Neural cell (in vitro differentiated cells): Measurements from ENCODE around the gene RAI1. TPM values are rescaled to one million over a fixed set of nuclear protein-coding genes. Genes with fewer than 3 reads are reported as not detected.

Experiments used
- H2AFZ ChIP-seq: fragments of 200-600, 300-800 bp; sonication (generic), shearing (Covaris generic); 2 replicates; pipeline ENCODE4 v1.6.0; 2014; ENCODE audit warnings: low read depth, mild to moderate bottlenecking, antibody characterized with exemption, low read length, moderate library complexity
- H3F3A ChIP-seq: fragments of 200-600 bp; shearing (Covaris generic); 2 replicates; pipeline ENCODE4 v1.6.1; 2016; ENCODE audit warnings: mild to moderate bottlenecking, moderate library complexity, mixed read lengths, antibody characterized with exemption, low read length; ENCODE audit not compliant: insufficient read depth, poor library complexity, severe bottlenecking
- H3K27ac ChIP-seq: fragments of 200-600, 300-800 bp; sonication (generic), shearing (Covaris generic); 2 replicates; pipeline ENCODE4 v1.5.1; 2014; ENCODE audit warnings: mild to moderate bottlenecking, low read length, moderate library complexity
- H3K27me3 ChIP-seq: fragments of 300-800, 200-600 bp; sonication (generic), shearing (Covaris generic); 2 replicates; pipeline ENCODE4 v1.6.0; 2014; ENCODE audit warnings: mild to moderate bottlenecking, low read depth, low read length, moderate library complexity; ENCODE audit not compliant: insufficient read depth
- H3K36me3 ChIP-seq: fragments of 300-800, 200-600 bp; sonication (generic), shearing (Covaris generic); 2 replicates; pipeline ENCODE4 v1.5.1; 2014; ENCODE audit warnings: mild to moderate bottlenecking, antibody characterized with exemption, low read length, moderate library complexity; ENCODE audit not compliant: insufficient read depth
- H3K4me2 ChIP-seq: fragments of 300-800, 200-600 bp; sonication (generic), shearing (Covaris generic); 2 replicates; pipeline ENCODE4 v1.6.0; 2014; ENCODE audit warnings: mild to moderate bottlenecking, low read length
- H3K4me3 ChIP-seq: fragments of 300-800, 200-600 bp; sonication (generic), shearing (Covaris generic); 2 replicates; pipeline ENCODE4 v1.5.1; 2014; ENCODE audit warnings: mild to moderate bottlenecking, low read length, moderate library complexity
- H3K79me2 ChIP-seq: fragments of 200-600 bp; shearing (Covaris generic); replicated peaks from 2 replicates; pipeline ENCODE4 v1.6.0; 2014; ENCODE audit warnings: mild to moderate bottlenecking, low read length, moderate library complexity; ENCODE audit not compliant: insufficient read depth
- H3K9ac ChIP-seq: fragments of 300-800, 200-600 bp; sonication (generic), shearing (Covaris generic); 2 replicates; pipeline ENCODE4 v1.6.1; 2016; ENCODE audit warnings: mild to moderate bottlenecking, low read length, mixed read lengths
- H3K9me2 ChIP-seq: fragments of 200-600 bp; shearing (Covaris generic); 2 replicates; pipeline ENCODE4 v1.6.1; 2016; ENCODE audit warnings: mild to moderate bottlenecking, low read length, mixed read lengths; ENCODE audit not compliant: insufficient read depth
- H3K9me3 ChIP-seq: fragments of 200-600, 300-800 bp; sonication (generic), shearing (Covaris generic); 2 replicates; pipeline ENCODE4 v1.6.1; 2016; ENCODE audit warnings: mild to moderate bottlenecking, mixed run types, low read length, moderate library complexity, mixed read lengths
- H4K20me1 ChIP-seq: fragments of 200-600 bp; shearing (Covaris generic); 2 replicates; pipeline ENCODE4 v1.6.1; 2016; ENCODE audit warnings: mild to moderate bottlenecking, mixed run types; ENCODE audit not compliant: insufficient read depth
- CTCF ChIP-seq: fragments of 450-650 bp; IDR thresholded peaks from 2 replicates; pipeline ENCODE4 v1.5.1; 2014; ENCODE audit warnings: antibody characterized with exemption, mild to moderate bottlenecking, moderate library complexity; ENCODE audit not compliant: poor library complexity, severe bottlenecking
- EP300 ChIP-seq: fragments of 450-650 bp; conservative IDR thresholded peaks from 2 replicates; pipeline ENCODE4 v1.6.1; 2014; ENCODE audit warnings: antibody characterized with exemption, mild to moderate bottlenecking, moderate library complexity; ENCODE audit not compliant: poor library complexity, severe bottlenecking
- EZH2 ChIP-seq: fragments of 200-600, 300-800 bp; shearing (Covaris generic), sonication (generic); IDR thresholded peaks from 2 replicates; pipeline ENCODE4 v1.6.1; 2014; ENCODE audit warnings: antibody characterized with exemption, low read length, borderline replicate concordance, mild to moderate bottlenecking; ENCODE audit not compliant: insufficient read depth, poor library complexity, severe bottlenecking
- MXI1 ChIP-seq: fragments of 450-650 bp; conservative IDR thresholded peaks from 2 replicates; pipeline ENCODE4 v1.6.1; 2014; ENCODE audit warnings: antibody characterized with exemption, mild to moderate bottlenecking; ENCODE audit not compliant: poor library complexity, severe bottlenecking
- POLR2AphosphoS5 ChIP-seq: IDR thresholded peaks from 2 replicates; pipeline ENCODE4 v1.6.1; 2012
- RAD21 ChIP-seq: fragments of 450-650 bp; conservative IDR thresholded peaks from 2 replicates; pipeline ENCODE4 v1.6.1; 2014; ENCODE audit warnings: antibody characterized with exemption, mild to moderate bottlenecking, moderate library complexity
- REST ChIP-seq: IDR thresholded peaks from 2 replicates; pipeline ENCODE4 v1.6.1; 2012; ENCODE audit warnings: borderline replicate concordance
- SMC3 ChIP-seq: fragments of 450-650 bp; conservative IDR thresholded peaks from 2 replicates; pipeline ENCODE4 v1.6.1; 2014; ENCODE audit warnings: antibody characterized with exemption, mild to moderate bottlenecking, moderate library complexity; ENCODE audit not compliant: poor library complexity
- TAF1 ChIP-seq: IDR thresholded peaks from 2 replicates; pipeline ENCODE4 v1.6.1; 2012; ENCODE audit warnings: low read depth
- polyA plus RNA-seq: library from polyadenylated mRNA; depleted of rRNA; stranded (reverse); fragments of >200 nt; gene quantifications from 2 replicates; pipeline ENCODE4 v1.2.3, GENCODE V29; 2014

The RAI1 gene
- polyA plus RNA-seq, 1 donor from 2014 or later: 16.9 TPM

- no peaks in the 10 kb centered on the region for H3K9me3 ChIP-seq
- no peaks in the 10 kb centered on the region for H3K9me2 ChIP-seq
- no peak overlapping the region for H3K4me2 ChIP-seq
- peaks cover 17% of the 10 kb centered on the region for H3K36me3 ChIP-seq
- peaks cover 64% of the 10 kb centered on the region for H3K79me2 ChIP-seq
- H4K20me1 ChIP-seq: peaks cover 9% of the 10 kb centered on the region
- peak overlapping the region; percentile 68 for H3K9ac ChIP-seq
- peak overlapping the region; percentile 87 for H3K27ac ChIP-seq
- peaks cover 4% of the 10 kb centered on the region for H3F3A ChIP-seq
- TF ChIP-seq RAD21: no peak
- TF ChIP-seq CTCF: no peak
- no peak for TF ChIP-seq EZH2
- no peak for TF ChIP-seq MXI1
- no peak for TF ChIP-seq POLR2AphosphoS5
- no peak overlapping the region for H2AFZ ChIP-seq
- H3K4me3 ChIP-seq: peak overlapping the region; percentile 61
- no peaks in the 10 kb centered on the region for H3K27me3 ChIP-seq
Observed at GRCh38 chr17:17794382-17794781, 113.1 kb downstream of the RAI1 start.

- Histone ChIP-seq H3K27me3 (no peaks in the 10 kb centered on the region), H3K4me3 (no peak overlapping the region), H4K20me1 (peaks cover 9% of the 10 kb centered on the region), H3K27ac (peak overlapping the region; percentile 87), H3K4me2 (no peak overlapping the region), H3K9ac (peak overlapping the region; percentile 68), H3F3A (peaks cover 4% of the 10 kb centered on the region), H3K9me3 (no peaks in the 10 kb centered on the region), H3K9me2 (no peaks in the 10 kb centered on the region), H3K36me3 (peaks cover 17% of the 10 kb centered on the region), H3K79me2 (peaks cover 64% of the 10 kb centered on the region), H2AFZ (no peak overlapping the region)
- TF ChIP-seq EZH2 (no peak), SMC3 (no peak), CTCF (no peak), POLR2AphosphoS5 (no peak), RAD21 (no peak), EP300 (no peak), MXI1 (no peak), TAF1 (no peak), REST (no peak)
Observed at GRCh38 chr17:17795296-17795695, 114.0 kb downstream of the RAI1 start.
